ENCODE measurements around the gene SPINT3.
"Not testable (repeated sequence)": the region's sequence is repeated elsewhere in the genome, so short reads cannot be mapped to it uniquely, and the experiment has no call there.

SPINT3 gene

DNA sequence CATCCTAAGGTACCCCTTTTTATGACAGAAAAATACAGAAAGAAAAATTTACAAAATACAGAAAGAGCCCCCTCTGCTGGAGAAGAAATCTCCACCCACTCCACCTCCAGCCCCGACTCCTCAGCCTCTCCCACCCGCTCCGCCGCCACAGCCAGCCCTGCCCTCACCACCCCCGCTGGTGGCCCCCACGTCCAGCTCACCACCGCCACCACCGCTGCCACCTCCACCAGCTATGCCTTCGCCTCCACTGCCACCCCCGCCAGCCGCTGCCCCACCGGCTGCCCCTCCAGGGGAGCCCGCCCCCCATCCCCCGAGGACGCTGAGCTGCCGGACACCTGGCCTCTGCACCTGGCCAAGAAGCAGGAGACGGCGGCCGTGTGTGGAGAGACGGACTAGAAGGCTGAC lies 28.2 kb downstream of the SPINT3 start:
- no peak for TF ChIP-seq ZFX (IDR thresholded peaks at IDR 0.05)
- TF ChIP-seq, protein P1, sequence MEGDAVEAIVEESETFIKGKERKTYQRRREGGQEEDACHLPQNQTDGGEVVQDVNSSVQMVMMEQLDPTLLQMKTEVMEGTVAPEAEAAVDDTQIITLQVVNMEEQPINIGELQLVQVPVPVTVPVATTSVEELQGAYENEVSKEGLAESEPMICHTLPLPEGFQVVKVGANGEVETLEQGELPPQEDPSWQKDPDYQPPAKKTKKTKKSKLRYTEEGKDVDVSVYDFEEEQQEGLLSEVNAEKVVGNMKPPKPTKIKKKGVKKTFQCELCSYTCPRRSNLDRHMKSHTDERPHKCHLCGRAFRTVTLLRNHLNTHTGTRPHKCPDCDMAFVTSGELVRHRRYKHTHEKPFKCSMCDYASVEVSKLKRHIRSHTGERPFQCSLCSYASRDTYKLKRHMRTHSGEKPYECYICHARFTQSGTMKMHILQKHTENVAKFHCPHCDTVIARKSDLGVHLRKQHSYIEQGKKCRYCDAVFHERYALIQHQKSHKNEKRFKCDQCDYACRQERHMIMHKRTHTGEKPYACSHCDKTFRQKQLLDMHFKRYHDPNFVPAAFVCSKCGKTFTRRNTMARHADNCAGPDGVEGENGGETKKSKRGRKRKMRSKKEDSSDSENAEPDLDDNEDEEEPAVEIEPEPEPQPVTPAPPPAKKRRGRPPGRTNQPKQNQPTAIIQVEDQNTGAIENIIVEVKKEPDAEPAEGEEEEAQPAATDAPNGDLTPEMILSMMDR (conservative IDR thresholded peaks at IDR 0.05) = peak; percentile 31
- no peak overlapping the region for H3K27ac ChIP-seq

DNA sequence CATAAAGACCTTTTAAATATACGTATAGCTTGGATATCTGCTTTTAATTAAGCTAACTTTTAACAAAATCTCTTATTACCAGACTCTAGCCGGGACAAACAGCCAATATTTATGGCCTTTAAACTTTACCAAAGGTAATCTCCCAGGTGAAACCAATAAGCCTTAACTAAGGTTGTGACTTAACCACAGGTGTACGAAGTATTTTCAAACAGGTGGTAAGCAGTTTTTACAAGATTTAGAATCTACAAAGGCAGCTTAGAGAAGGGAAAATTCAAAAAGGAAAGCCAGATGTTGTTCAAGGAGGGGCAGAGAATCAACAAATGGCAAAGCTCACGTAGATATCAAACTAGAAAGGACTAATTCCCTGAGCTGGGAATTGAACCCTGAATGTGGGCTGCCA lies 30.0 kb downstream of the SPINT3 start:
- TF ChIP-seq, protein P1 (conservative IDR thresholded peaks at IDR 0.05) = no peak
- TF ChIP-seq ZFX (IDR thresholded peaks at IDR 0.05) = no peak
- H3K27ac ChIP-seq = no peak overlapping the region

DNA sequence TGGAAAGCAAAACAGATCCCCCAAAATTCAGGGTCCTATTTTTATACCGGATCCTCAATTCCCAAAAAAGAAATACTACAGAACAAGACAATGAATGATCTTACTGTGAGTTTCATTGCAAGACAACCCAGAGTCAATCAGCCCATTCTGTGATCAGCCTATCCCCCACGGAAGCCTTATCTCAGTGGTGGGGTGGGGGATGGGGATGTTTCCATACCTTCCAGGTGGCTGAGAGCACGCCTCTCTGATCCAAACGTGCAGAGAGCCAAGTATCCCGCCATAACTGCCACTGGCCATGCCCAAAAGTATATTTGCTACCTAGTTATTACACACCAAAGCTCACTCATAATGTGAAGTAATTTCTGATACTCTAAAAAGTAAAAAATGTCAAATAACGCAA lies 30.7 kb downstream of the SPINT3 start:
- no peak overlapping the region for H3K27ac ChIP-seq
- TF ChIP-seq ZFX (IDR thresholded peaks at IDR 0.05) = no peak
- TF ChIP-seq, protein P1 (conservative IDR thresholded peaks at IDR 0.05) = no peak

DNA sequence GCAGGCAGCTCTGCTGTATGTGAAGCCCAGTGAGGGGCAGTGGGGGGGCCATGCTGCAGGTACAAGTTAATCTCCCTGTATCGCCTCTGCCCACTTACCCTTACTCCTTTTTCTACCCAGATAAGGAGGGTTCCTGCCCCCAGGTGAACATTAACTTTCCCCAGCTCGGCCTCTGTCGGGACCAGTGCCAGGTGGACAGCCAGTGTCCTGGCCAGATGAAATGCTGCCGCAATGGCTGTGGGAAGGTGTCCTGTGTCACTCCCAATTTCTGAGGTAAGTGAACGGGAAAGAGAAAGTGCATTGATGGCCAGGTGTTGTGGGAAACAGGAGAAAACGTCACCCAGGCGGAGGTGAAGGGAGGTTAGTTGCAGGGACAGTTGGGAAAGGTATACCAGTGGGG lies 35.6 kb downstream of the SPINT3 start:
- TF ChIP-seq ZFX (IDR thresholded peaks at IDR 0.05) = no peak
- TF ChIP-seq, protein P1 (conservative IDR thresholded peaks at IDR 0.05) = no peak
- H3K27ac ChIP-seq = no peak overlapping the region

DNA sequence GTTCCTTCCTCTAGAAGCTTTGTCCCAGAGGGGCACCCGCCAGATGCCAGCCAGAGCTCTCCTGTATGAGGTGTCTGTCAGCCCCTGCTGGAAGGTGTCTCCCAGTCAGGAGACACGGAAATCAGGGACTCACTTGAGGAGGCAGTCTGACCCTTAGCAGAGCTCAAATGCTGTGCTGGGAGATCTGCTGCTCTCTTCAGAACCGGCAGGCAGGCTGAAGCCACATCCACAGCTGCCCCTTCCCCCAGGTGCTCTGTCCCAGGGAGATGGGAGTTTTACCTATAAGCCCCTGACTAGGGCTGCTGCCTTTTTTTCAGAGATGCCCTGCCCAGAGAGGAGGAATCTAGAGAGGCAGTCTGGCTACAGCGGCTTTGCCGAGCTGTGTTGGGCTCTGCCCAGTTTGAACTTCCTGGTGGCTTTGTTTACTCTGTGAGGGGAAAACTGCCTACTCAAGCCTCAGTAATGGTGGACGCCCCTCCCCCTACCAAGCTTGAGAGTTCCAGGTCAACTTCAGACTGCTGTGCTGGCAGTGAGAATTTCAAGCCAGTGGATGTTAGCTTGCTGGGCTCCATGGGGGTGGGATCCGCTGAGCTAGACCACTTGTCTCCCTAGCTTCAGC lies 37.8 kb downstream of the SPINT3 start:
- peak overlapping the region; percentile 36 for H3K27ac ChIP-seq

DNA sequence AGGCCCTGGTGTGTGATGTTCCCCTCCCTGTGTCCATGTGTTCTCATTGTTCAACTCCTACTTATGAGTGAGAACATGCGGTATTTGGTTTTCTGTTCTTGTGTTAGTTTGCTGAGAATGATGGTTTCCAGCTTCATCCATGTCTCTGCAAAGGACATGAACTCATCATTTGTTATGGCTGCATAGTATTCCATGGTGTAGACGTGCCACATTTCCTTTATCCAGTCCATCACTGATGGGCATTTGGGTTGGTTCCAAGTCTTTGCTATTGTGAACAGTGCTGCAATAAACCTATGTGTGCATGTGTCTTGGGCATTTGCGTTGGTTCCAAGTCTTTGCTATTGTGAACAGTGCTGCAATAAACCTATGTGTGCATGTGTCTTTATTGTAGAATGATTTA lies 43.1 kb downstream of the SPINT3 start:
- not testable (repeated sequence) for H3K27ac ChIP-seq

DNA sequence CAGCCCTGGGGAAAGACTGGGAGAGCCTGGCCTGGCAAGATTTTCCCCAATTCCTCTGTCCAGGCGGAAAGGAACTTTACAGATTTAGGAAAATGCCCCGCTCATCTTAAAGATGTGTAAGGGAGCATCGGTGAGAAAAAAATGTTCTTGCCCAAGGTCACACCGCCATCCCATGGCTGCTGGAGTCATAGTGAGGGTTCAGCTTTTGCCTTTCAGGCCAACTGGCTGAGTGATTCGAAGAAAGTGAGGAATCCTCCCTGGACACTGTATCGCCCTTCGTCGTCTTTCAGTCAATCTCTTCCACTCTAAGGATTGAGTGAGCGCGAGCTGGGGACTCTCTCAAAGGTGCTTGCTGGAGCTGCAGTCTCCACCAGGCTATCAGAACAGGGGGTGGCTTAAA lies 44.5 kb downstream of the SPINT3 start:
- no peak overlapping the region for H3K27ac ChIP-seq
- TF ChIP-seq ZFX (IDR thresholded peaks at IDR 0.05) = no peak
- TF ChIP-seq, protein P1 (conservative IDR thresholded peaks at IDR 0.05) = no peak

DNA sequence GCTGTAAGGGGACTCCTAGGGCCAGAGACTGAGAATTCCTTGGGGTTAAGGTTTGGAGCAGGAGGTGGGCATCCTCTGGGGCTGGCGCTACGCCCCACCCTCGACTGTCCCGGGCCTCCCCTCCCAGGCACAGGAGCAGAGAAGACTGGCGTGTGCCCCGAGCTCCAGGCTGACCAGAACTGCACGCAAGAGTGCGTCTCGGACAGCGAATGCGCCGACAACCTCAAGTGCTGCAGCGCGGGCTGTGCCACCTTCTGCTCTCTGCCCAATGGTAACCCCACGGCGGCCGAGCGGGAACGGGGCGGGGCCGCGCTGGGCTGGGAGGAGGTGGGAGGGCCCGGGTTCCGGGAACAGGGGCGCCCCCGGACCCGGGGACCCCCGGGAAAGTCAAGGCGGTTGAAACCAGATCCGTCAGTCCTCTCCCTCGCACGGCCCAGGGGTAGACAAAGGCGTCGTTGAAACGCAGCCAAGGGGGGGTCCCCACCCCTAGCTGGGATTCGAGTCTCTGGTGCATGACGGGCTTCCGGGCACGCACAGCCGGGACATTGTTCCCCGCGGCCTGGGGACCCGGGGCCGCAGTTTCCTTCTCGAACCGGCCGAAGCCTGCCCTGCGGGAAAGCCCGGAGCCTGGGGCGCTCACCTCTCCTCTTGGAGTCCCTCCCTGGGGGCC lies 45.0 kb downstream of the SPINT3 start:
- no peak for TF ChIP-seq ZFX (IDR thresholded peaks at IDR 0.05)
- TF ChIP-seq, protein P1 (conservative IDR thresholded peaks at IDR 0.05) = no peak

More for the DNA sequence above, 45.0 kb downstream of the SPINT3 start:
- no peak overlapping the region for H3K27ac ChIP-seq
